ENCODE results near the gene AKAP13.
A peak's percentile ranks its signal among the peaks of the same experiment; 100 is the strongest.
"Not testable (repeated sequence)": the region's sequence is repeated elsewhere in the genome, so short reads cannot be mapped to it uniquely, and the experiment has no call there.

AKAP13 gene

GRCh38 chr15:85562824-85563223 lies 182.4 kb downstream of the AKAP13 start:
- DNase-seq (ENCODE audit: low read depth, low spot score), result no peak

GRCh38 chr15:85563328-85563727 lies 182.9 kb downstream of the AKAP13 start:
- DNase-seq (ENCODE audit: low read depth, low spot score), result no peak

GRCh38 chr15:85563731-85564130 lies 183.3 kb downstream of the AKAP13 start:
- DNase-seq (ENCODE audit: low read depth, low spot score), result no peak

- no peak for DNase-seq (ENCODE audit: low read depth, low spot score)
Observed at GRCh38 chr15:85564686-85565085, 184.3 kb downstream of the AKAP13 start.

GRCh38 chr15:85568261-85568808 lies 187.9 kb downstream of the AKAP13 start:
- DNase-seq (ENCODE audit: low read depth, low spot score), result no peak

- no peak for DNase-seq (ENCODE audit: low read depth, low spot score)
Observed at GRCh38 chr15:85570336-85570735, 189.9 kb downstream of the AKAP13 start.

GRCh38 chr15:85571780-85572179 lies 191.4 kb downstream of the AKAP13 start:
- no peak for DNase-seq (ENCODE audit: low read depth, low spot score)

GRCh38 chr15:85576392-85576791 lies 196.0 kb downstream of the AKAP13 start:
- DNase-seq (ENCODE audit: low read depth, low spot score), result no peak

- no peak for DNase-seq (ENCODE audit: low read depth, low spot score)
Observed at GRCh38 chr15:85578941-85579701, 198.7 kb downstream of the AKAP13 start.

GRCh38 chr15:85579957-85580694 lies 199.7 kb downstream of the AKAP13 start:
- no peak for DNase-seq (ENCODE audit: low read depth, low spot score)

GRCh38 chr15:85580879-85581278 lies 200.5 kb downstream of the AKAP13 start:
- DNase-seq (ENCODE audit: low read depth, low spot score), result no peak

GRCh38 chr15:85581495-85581894 lies 201.1 kb downstream of the AKAP13 start:
- no peak for DNase-seq (ENCODE audit: low read depth, low spot score)

- peak; percentile 34 for DNase-seq (ENCODE audit: low read depth, low spot score)
Observed at GRCh38 chr15:85582131-85583079, 202.0 kb downstream of the AKAP13 start.

GRCh38 chr15:85583442-85583841 lies 203.0 kb downstream of the AKAP13 start:
- DNase-seq (ENCODE audit: low read depth, low spot score), result no peak

GRCh38 chr15:85583923-85584390 lies 203.6 kb downstream of the AKAP13 start:
- DNase-seq (ENCODE audit: low read depth, low spot score), result no peak

- DNase-seq (ENCODE audit: low read depth, low spot score), result no peak
Observed at GRCh38 chr15:85584872-85585271, 204.5 kb downstream of the AKAP13 start.

GRCh38 chr15:85586196-85586595 lies 205.8 kb downstream of the AKAP13 start:
- DNase-seq (ENCODE audit: low read depth, low spot score), result not testable (repeated sequence)

- no peak for DNase-seq (ENCODE audit: low read depth, low spot score)
Observed at GRCh38 chr15:85587707-85588411, 207.5 kb downstream of the AKAP13 start.

GRCh38 chr15:85588677-85589076 lies 208.3 kb downstream of the AKAP13 start:
- DNase-seq (ENCODE audit: low read depth, low spot score), result no peak

- DNase-seq (ENCODE audit: low read depth, low spot score), result no peak
Observed at GRCh38 chr15:85589851-85590250, 209.4 kb downstream of the AKAP13 start.

- no peak for DNase-seq (ENCODE audit: low read depth, low spot score)
Observed at GRCh38 chr15:85591622-85592021, 211.2 kb downstream of the AKAP13 start.

Measured in activated CD4-positive, CD25-positive, alpha-beta regulatory T cell treated with anti-CD3 and anti-CD28 coated beads, Interleukin-2, amount 50 U/mL, for 16 hours (primary cell).